ENCODE measurements around the gene PLCB2. TPM values are rescaled to one million over a fixed set of nuclear protein-coding genes. Genes with fewer than 3 reads are reported as not detected.
A peak's percentile ranks its signal among the peaks of the same experiment; 100 is the strongest.

Gene PLCB2
- total and polyA plus RNA-seq, 9 of the 15 experiments (the other 6 are each of a cell fraction or from before 2014, with no cell fraction given): 0.37 to 12.3 (median 8.0) TPM

DNA sequence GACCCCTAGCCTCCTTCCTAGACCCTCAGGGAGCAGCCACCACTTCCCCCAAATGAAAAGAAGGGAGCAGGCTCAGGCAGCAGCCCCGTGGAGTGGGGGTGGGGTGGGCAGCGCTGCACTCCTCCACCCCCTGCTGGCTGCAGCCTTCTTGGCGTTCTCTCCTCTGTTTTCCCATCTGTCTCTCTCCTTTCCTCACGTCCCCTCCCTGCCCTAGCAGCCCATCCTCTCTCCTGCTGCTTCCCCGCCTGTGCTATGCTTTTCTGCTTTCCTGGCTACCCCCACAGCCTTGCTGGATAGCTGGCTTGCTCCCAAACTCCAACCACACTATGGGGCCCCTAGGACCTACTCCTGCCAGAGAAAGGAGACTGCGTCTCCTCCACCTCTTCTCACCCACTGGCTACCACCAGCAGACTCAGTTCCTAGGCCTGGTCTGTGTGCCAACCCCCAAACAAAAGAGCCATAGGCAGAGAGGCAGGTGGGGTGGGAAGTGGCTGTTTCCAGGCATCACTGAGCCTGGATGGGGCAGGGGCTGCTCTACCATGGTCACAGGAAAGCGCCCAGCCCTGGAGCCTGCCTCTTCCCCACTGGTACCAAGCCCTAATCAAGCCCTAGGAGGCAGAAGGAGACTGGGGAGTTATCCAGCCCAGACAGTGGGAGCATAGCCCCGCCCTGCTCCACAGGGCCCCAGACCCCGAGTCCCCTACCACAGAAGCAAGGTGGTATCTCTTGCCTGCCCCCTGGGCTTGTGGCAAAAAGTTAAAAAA is 46.9 kb upstream of the PLCB2 start:
- CTCF ChIA-PET (ENCODE audit: low intra/inter-chr PET ratio): no interaction called here
- no peaks in the 10 kb centered on the region for H3K36me3 ChIP-seq (ENCODE audit: control insufficient read depth, insufficient read depth, low read length)
- no peak for FAIRE-seq
- peak; percentile 80 for ATAC-seq
- POLR2A ChIA-PET: interaction anchor here (0.7 kb wide), 1 partner anchor 537 kb away, joined by 3 read pairs; no protein-coding TSS in a partner anchor
- peak; percentile 61 to 71 (median 71) for DNase-seq (ENCODE audit: extremely low read depth in 1 of 4, low spot score in 3 of 4)
- peak overlapping the region in 1 of 2 experiments; percentile 1; a peak in 1 of 4 replicates for H3K9ac ChIP-seq (ENCODE audit: insufficient read depth in 1 of 2, low read depth in 2 of 2, low read length in 2 of 2)
- H3K4me2 ChIP-seq (ENCODE audit: insufficient read depth, low read length): no peak overlapping the region
- H3K4me3 ChIP-seq: no peak overlapping the region
- in situ Hi-C loops (cut with MboI) (no loop called here), intact Hi-C loops (cut with micrococcal nuclease) (loop anchor here (5.0 kb wide), 1 partner anchor 68 kb away; no protein-coding TSS in a partner anchor)
- peak overlapping the region; percentile 59; the same call in 1 of the 2 replicates for H2AFZ ChIP-seq (ENCODE audit: low read depth, low read length)
- no peak overlapping the region for H3K27ac ChIP-seq (ENCODE audit: extremely low read depth, low read depth, low read length)
- BruUV-seq (replicated peaks): no TSS peak
- H3K9me1 ChIP-seq (ENCODE audit: control insufficient read depth, insufficient read depth, low read length): no peaks in the 10 kb centered on the region
- H3K4me1 ChIP-seq (replicated peaks in 1 of 2; ENCODE audit: control insufficient read depth in 2 of 2, insufficient read depth in 2 of 2, low read length in 2 of 2): peaks cover 9 to 26% of the 10 kb centered on the region in 2 experiments; a peak in 4 of 5 replicates
- 17% methylated on average over 9 of the region's 9 CpGs for WGBS (ENCODE audit: insufficient coverage, low coverage, missing lambda C conversion rate)
- H3K79me2 ChIP-seq (ENCODE audit: control insufficient read depth, insufficient read depth, low read length): no peaks in the 10 kb centered on the region
- H3K27me3 ChIP-seq (ENCODE audit: control insufficient read depth in 2 of 2, insufficient read depth in 2 of 2, low read length in 2 of 2): 0 out of 5 replicates have a peak, but pooled peaks cover 0 to 3% of the 10 kb centered on the region in 2 experiments
- no peaks in the 10 kb centered on the region; the same call in 1 of the 2 replicates for H4K20me1 ChIP-seq (replicated peaks; ENCODE audit: control insufficient read depth, insufficient read depth, low read length)
- H3K9me3 ChIP-seq (replicated peaks; ENCODE audit: control insufficient read depth, insufficient read depth, low read depth, low read length): no peaks in the 10 kb centered on the region; the same call in 1 of the 2 replicates
- TF ChIP-seq NCOR1 (IDR thresholded peaks at IDR 0.05) (no peak), CREBBP (IDR thresholded peaks at IDR 0.05; ENCODE audit: low read depth, low read length) (no peak), MTA2 (IDR thresholded peaks at IDR 0.05; ENCODE audit: low read depth) (no peak), PYGO2 (tag; IDR thresholded peaks at IDR 0.05) (no peak), CBX8 (IDR thresholded peaks at IDR 0.05; ENCODE audit: borderline replicate concordance, extremely low read depth, low read depth, low read length, poor library complexity, severe bottlenecking) (no peak), HDAC1 (IDR thresholded peaks at IDR 0.05) (no peak), FOSL1 (tag; conservative IDR thresholded peaks at IDR 0.05) (no peak), CBX1 (IDR thresholded peaks at IDR 0.05; ENCODE audit: low read depth) (no peak), ZNF174 (CRISPR knock-in tag; IDR thresholded peaks at IDR 0.05) (no peak), PRPF4 (IDR thresholded peaks at IDR 0.05; ENCODE audit: insufficient read depth, low read depth, low read length, poor library complexity, severe bottlenecking) (no peak), RB1 (IDR thresholded peaks at IDR 0.05; ENCODE audit: low read depth) (0 out of 2 replicates have a peak, but pooled peaks have one; percentile 28), SMAD3 (CRISPR knock-in tag; conservative IDR thresholded peaks at IDR 0.05) (no peak), ZNF644 (tag; IDR thresholded peaks at IDR 0.05; ENCODE audit: low read depth) (no peak), POLR2AphosphoS5 (IDR thresholded peaks at IDR 0.05; ENCODE audit: control insufficient read depth, insufficient read depth, low read depth, low read length) (no peak), GABPA (tag; conservative IDR thresholded peaks at IDR 0.05; ENCODE audit: low read depth) (no peak), MAFK (IDR thresholded peaks at IDR 0.05; ENCODE audit: low read length) (no peak)
- TF ChIP-seq, protein P1, sequence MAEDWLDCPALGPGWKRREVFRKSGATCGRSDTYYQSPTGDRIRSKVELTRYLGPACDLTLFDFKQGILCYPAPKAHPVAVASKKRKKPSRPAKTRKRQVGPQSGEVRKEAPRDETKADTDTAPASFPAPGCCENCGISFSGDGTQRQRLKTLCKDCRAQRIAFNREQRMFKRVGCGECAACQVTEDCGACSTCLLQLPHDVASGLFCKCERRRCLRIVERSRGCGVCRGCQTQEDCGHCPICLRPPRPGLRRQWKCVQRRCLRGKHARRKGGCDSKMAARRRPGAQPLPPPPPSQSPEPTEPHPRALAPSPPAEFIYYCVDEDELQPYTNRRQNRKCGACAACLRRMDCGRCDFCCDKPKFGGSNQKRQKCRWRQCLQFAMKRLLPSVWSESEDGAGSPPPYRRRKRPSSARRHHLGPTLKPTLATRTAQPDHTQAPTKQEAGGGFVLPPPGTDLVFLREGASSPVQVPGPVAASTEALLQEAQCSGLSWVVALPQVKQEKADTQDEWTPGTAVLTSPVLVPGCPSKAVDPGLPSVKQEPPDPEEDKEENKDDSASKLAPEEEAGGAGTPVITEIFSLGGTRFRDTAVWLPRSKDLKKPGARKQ (CRISPR knock-in tag; IDR thresholded peaks at IDR 0.05): no peak
- TF ChIP-seq, protein P2, sequence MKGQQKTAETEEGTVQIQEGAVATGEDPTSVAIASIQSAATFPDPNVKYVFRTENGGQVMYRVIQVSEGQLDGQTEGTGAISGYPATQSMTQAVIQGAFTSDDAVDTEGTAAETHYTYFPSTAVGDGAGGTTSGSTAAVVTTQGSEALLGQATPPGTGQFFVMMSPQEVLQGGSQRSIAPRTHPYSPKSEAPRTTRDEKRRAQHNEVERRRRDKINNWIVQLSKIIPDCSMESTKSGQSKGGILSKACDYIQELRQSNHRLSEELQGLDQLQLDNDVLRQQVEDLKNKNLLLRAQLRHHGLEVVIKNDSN (CRISPR knock-in tag; IDR thresholded peaks at IDR 0.05): no peak
- TF ChIP-seq, protein P3, sequence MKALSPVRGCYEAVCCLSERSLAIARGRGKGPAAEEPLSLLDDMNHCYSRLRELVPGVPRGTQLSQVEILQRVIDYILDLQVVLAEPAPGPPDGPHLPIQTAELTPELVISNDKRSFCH (CRISPR knock-in tag; IDR thresholded peaks at IDR 0.05): no peak
- TF ChIP-seq, protein P3 (tag; IDR thresholded peaks at IDR 0.05): no peak
